Right lung (tissue), 5 donors: Measurements from ENCODE around the gene ELL2. TPM values are rescaled to one million over a fixed set of nuclear protein-coding genes. Genes with fewer than 3 reads are reported as not detected.
"Not testable (repeated sequence)": the region's sequence is repeated elsewhere in the genome, so short reads cannot be mapped to it uniquely, and the experiment has no call there.

Experiments
- DNase-seq, 2 donors: peaks; one replicate each; pipeline ENCODE4 v3.0.0-alpha.2; 2013
- polyA plus RNA-seq, 5 donors: library from polyadenylated mRNA; unstranded; fragments of 120-200 nt; gene quantifications; one replicate each; pipeline versions ENCODE4 v1.2.1 to v1.2.3, GENCODE V29; 2013; ENCODE audit warnings: inconsistent platforms in 1 of 5, low replicate concordance in 1 of 5; ENCODE audit not compliant: insufficient read length in 5 of 5, insufficient read depth in 1 of 5

The ELL2 gene
- polyA plus RNA-seq, 5 donors = 16.4 to 27.1 (median 20.9) TPM

DNA sequence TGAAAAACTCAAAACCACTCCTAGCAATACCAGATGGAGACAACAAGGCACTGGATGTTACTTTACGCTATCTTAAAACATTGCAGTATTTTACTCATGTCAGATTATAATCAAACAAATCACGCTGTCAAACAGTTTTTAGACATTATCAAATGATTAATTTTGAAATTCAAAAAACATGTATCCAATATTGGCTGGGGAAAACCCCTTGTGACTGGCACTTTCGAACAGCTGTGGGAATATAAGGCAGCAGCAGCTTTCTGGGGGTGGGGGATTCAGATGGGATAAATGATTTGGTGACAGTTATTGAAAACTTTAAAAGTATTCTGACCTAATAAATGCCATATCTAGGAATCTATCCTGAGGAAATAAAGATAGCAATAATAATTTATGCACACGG, 28.7 kb downstream of the ELL2 start:
- no peak for DNase-seq

GRCh38 chr5:95931079-95931833, 30.4 kb downstream of the ELL2 start:
- no peak for DNase-seq

- DNase-seq = no peak
Measured at GRCh38 chr5:95930141-95930930, 31.3 kb downstream of the ELL2 start.

DNA sequence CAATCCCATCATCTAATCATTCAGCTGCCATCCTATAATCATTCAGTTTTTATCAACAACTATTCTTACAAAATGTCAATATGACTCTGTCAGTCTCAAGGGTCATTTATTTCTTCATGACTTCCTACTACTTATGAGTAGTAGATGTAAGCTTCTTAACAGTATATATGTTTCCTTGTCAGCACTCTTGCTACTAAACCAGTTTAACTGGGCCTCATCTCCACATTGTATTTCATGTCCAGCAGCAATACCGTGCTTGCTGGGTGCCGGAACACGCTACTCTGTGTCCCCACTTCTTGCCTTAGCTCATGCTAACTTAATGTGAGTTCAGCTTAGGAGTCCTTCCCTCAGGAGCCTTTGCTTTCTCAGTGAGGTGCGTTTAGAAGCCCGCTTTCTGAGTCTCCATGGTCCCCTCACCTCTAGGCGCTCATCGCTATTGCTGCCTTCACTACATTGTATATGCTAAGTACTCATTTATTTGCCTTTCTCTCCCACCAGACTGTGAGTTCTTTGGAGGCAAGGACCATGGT, 32.9 kb downstream of the ELL2 start:
- DNase-seq = no peak

DNA sequence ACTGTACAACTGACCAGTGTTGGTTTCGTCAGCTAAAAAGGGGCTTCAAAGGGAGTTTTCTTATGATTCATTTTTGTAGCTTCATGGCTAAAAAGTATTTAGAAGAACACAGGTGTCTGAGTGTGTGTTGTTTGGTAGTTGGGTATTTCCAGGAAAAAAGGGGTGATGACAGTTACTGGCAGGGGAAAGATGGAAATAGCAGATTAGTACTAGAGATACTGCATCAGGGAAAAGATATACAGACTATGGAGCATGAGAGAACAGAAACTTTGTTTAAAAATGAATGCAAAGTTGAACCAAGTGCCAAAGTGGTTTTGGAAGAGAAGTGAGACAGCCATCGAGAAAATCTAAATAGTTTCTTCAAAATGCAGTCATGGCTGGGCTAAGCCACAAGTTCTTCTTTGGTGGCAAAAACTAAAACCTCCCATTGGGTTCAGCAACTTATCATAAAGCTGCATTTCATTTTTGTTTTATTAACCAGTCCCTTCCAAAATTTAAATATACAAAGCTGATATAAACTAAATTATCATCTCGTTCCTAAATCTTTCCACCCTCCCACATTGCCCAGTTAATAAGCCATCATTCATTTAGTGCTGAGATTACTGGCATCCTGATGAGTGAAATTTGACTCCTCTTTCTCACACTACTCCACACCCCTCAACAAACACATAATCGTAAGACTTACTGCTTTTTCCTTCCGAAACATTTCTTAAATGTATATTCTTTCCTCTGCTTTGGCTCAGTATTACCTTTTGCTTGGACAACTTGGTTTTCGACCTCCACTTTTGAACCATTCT, 33.5 kb downstream of the ELL2 start:
- no peak for DNase-seq

- not testable (repeated sequence) for DNase-seq
Measured at GRCh38 chr5:95927300-95927699, 34.4 kb downstream of the ELL2 start.

- DNase-seq = no peak
Measured at GRCh38 chr5:95925939-95926338, 35.7 kb downstream of the ELL2 start.

GRCh38 chr5:95925378-95925744, 36.3 kb downstream of the ELL2 start:
- no peak for DNase-seq

GRCh38 chr5:95924720-95925377, 36.8 kb downstream of the ELL2 start:
- no peak for DNase-seq

DNA sequence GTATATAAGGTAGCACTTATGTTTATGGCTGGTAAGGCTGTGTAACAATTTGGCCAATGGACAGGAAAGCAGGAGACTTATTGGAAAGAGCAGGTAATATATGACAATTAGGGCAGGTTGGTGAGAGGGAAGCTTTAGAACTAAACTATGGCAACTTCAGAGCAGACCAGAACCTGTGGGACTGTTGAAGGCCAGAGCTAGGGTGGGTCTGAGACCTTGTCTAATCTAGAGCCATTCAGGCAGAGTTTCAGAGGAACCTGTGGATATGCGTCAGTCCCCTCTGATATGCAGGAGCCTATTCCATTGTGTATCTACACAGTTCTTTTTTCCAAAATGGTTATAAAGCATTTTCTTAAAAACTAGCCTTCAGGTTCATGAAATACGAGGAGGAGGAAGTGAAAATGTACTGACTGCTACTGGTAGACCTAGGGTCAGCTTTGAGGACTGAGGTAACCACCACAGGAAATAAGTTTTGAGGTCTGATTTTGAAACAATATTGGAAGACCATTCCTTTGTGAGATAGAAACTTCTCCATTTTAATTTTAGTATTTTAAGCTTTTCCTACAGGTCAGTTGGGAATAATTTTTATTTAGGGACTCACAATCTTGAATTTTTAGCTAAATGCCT, 37.6 kb downstream of the ELL2 start:
- no peak for DNase-seq

DNA sequence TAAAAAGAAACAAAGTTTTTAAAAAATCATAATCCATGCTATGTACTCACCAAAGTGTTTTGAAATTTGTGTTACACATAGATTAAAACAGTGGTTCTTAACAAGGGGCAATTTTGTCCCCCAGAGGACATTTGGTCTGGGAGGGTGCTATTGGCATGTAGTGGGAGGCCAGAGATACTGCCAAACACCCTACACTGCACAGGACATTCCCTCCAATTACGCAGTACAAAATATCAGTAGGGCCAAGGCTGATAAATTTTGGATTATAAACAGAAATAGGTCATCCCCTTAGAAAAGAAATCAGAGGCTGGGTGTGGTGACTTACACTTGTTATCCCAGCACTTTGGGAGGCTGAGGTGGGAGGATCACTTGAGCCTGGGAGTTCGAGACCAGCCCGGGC, 38.9 kb downstream of the ELL2 start:
- no peak for DNase-seq

- DNase-seq = no peak
Measured at GRCh38 chr5:95921501-95921900, 40.1 kb downstream of the ELL2 start.

DNA sequence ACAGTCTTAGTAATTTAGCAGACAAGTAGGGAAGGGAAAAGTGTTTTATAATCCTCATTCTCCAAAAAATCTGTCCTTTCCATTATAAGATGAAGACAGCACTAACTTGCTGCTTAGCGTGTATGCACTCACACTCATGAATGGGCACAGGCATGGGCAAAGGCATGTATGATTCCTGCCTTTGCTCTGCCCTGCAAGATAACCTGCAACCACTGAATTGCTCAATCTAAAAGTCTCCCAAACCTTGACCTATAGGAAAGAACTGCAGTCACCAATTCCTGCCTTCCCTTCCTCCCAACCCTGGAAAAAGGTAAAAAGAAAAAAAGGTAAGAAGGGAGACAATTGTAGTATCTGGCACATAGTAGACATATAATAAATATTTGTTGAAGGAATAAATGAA, 40.8 kb downstream of the ELL2 start:
- no peak for DNase-seq

DNA sequence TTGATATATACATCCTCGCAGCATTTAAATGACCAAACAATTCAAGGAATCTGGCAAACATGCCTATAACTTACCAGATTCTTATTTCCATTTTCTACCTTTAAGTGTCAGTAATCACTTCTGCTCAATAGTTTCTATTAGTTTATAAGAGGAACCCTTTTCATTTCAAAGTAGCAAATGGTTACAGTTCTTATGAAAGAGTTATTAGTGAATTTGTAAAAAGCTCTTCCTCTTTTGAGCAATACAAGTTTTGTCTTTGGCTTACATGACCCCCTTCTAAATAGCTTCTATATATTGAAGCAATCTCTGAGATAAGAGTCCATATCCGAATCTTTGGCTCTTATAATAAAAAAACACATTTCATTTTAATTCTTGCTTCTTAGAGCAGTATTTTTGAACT, 42.0 kb downstream of the ELL2 start:
- no peak for DNase-seq

- no peak for DNase-seq
Measured at GRCh38 chr5:95918421-95919006, 43.1 kb downstream of the ELL2 start.

DNA sequence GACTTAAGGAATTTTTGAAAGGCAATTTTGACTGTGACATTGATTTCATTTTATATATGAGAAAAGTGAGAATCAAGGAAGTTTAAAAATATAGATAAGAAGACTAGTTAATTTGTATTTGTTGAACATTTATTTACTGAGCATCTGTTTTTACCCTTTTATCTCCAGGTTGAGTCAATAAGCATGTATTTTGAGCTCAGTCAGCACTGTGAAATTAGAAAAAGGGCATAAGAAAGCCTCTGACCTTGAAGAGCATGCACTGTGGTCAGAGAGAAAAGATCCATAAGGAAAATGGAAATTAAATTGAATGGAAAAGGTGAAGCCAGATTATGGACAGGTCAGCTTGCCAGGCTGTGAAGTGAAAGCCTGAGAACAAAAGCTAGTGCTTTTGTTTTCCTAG, 44.4 kb downstream of the ELL2 start:
- DNase-seq = no peak

DNA sequence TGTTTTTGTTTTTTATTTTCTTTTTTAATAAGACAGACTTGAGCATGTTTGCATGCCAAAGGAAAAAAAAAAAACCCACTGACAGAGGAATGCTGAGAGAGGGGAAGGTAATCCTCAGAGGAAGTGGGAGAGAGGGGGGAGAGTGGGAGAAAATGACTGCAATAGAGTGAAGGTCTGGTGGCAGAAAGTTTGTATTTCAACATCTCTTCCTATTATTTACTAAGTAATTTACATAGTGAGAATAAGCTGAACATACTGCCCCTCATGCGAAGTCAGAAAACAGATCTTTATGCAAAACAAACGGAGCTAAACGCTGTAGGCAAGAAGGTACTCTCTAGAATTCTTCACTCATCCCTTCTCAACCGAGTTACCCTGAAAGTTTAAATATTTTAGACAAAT, 45.0 kb downstream of the ELL2 start:
- DNase-seq = no peak

- no peak for DNase-seq
Measured at GRCh38 chr5:95915999-95916686, 45.5 kb downstream of the ELL2 start.

GRCh38 chr5:95913663-95914062, 48.0 kb downstream of the ELL2 start:
- DNase-seq = no peak

- no peak for DNase-seq
Measured at GRCh38 chr5:95912029-95912428, 49.6 kb downstream of the ELL2 start.
